Heart left ventricle (tissue), 16 donors: ENCODE measurements around the gene PLBD2. TPM values are rescaled to one million over a fixed set of nuclear protein-coding genes. Genes with fewer than 3 reads are reported as not detected.

Experiments
- ATAC-seq, 4 donors: fragments of 200-7000 bp; cut with Tn5 transposase; one replicate each; pipeline ENCODE4 v1.9.1; 2020 to 2022; ENCODE audit warnings: moderate library complexity in 4 of 4, mild to moderate bottlenecking in 3 of 4, moderate number of reproducible peaks in 1 of 4
- DNase-seq, 5 donors: peaks; one replicate each; pipeline ENCODE4 v3.0.0-alpha.2; 2020
- H3K27ac ChIP-seq, 12 donors: fragments of 200-600 bp; sonication (generic) in 4 of 12; one replicate each; pipeline versions ENCODE4 v1.5.0 to v1.8.0; 2016 to 2022; ENCODE audit warnings: mild to moderate bottlenecking in 2 of 12
- H3K27me3 ChIP-seq, 9 donors: fragments of 200-600 bp; sonication (generic) in 2 of 9; one replicate each; pipeline versions ENCODE4 v1.5.1 to v1.8.0; 2016 to 2022; ENCODE audit warnings: mild to moderate bottlenecking in 3 of 9
- H3K36me3 ChIP-seq, 9 donors: fragments of 200-600 bp; sonication (generic) in 2 of 9; one replicate each; pipeline versions ENCODE4 v1.5.0 to v1.8.0; 2018 to 2022; ENCODE audit warnings: mild to moderate bottlenecking in 2 of 9
- H3K4me1 ChIP-seq, 12 donors: fragments of 200-600 bp; sonication (generic) in 4 of 12; one replicate each; pipeline versions ENCODE4 v1.5.0 to v1.8.0; 2016 to 2022; ENCODE audit warnings: mild to moderate bottlenecking in 3 of 12
- H3K4me3 ChIP-seq, 12 donors: fragments of 200-600 bp; sonication (generic) in 4 of 12; one replicate each; pipeline versions ENCODE4 v1.5.0 to v1.8.0; 2017 to 2022; ENCODE audit warnings: mild to moderate bottlenecking in 9 of 12, moderate library complexity in 4 of 12
- H3K9me3 ChIP-seq, 12 donors: fragments of 200-600 bp; sonication (generic) in 4 of 12; one replicate each; pipeline versions ENCODE4 v1.5.0 to v1.8.0; 2016 to 2022; ENCODE audit warnings: mild to moderate bottlenecking in 1 of 12
- CTCF ChIP-seq, 12 donors: fragments of 200-600 bp; sonication (generic) in 4 of 12; IDR thresholded peaks; one replicate each; pipeline versions ENCODE4 v1.5.0 to v1.8.0; 2018 to 2022; ENCODE audit warnings: antibody characterized with exemption in 12 of 12, mild to moderate bottlenecking in 5 of 12
- POLR2A ChIP-seq, 2 donors: fragments of 450-650 bp; IDR thresholded peaks; one replicate each; pipeline ENCODE4 v1.6.1; 2017; ENCODE audit warnings: antibody characterized with exemption in 2 of 2, mild to moderate bottlenecking in 2 of 2, moderate library complexity in 2 of 2
- WGBS, 4 donors: extraction: QIAGEN DNeasy Blood & Tissue Kit in 2 of 4; methylation state at CpG; one replicate each; pipeline versions ENCODE4 v1.1.5 to v1.1.7; 2013 to 2018; 5-methylcytosine and 5-hydroxymethylcytosine counted together
- intact Hi-C, 10 donors: fragments of 100-400 bp; cut with DNase I; formaldehyde crosslinking; loops; one replicate each; pipeline versions ENCODE4 v1.11.1 to v1.14.2; 2022
- polyA plus RNA-seq, 2 donors: library from polyadenylated mRNA; stranded (reverse); fragments of 200-250 nt; gene quantifications; one replicate each; pipeline ENCODE4 v1.2.3, GENCODE V29; 2013
- total RNA-seq, 9 donors: library from RNA; depleted of rRNA in 2 of 9; stranded (reverse); fragments of >200 nt in 2 of 9; fragmentation: NEBNext Ultra II Directional in 3 of 9; extraction: Animal tissue kit (Norgen Biotek cat#: 25700) in 3 of 9; gene quantifications; one replicate each; pipeline versions ENCODE4 v1.1.0 to v1.2.4, GENCODE V29; 2016 to 2023
- donor health status: ischemic (EF 13 %, LVEDD 7.1; RV severe dilation, severe dysfunction).
- donor health status: healthy with polysubstance abuse.
- donor health status: DM: no; HTN: yes; CAD: no.
- donor health status: DM: no; HTN: no; CAD: no.
- donor health status: ischemic (EF 25% LVEDD 6.9; RV normal size, moderate dysfunction).
- donor health status: ischemic (EF 25% LVEDD 5.7; RV mildly dilated, moderate dysfunction).
- donor health status: healthy.
- donor health status: DM: yes; HTN: yes; CAD: no.
- donor health status: ischemic (EF 35%, LVEDD 5.7; RV mildly dilated, moderate dysfunction).
- donor health status: nonischemic (EF 11% LVEDD 7.7; RV severe dilation, severe dysfunction).
- donor health status: DM: yes; HTN: yes; CAD: no.
- donor health status: PGD.
- donor health status: ischemic (EF 29% LVEDD 5.4; RV normal size, mild dysfunction).
- donor health status: nonischemic (EF 23%, LVEDD 6.1; RV moderate dilation, normal function).

Gene PLBD2
- total and polyA plus RNA-seq, 11 donors, result 15.6 to 66.6 (median 31.8) TPM

DNA sequence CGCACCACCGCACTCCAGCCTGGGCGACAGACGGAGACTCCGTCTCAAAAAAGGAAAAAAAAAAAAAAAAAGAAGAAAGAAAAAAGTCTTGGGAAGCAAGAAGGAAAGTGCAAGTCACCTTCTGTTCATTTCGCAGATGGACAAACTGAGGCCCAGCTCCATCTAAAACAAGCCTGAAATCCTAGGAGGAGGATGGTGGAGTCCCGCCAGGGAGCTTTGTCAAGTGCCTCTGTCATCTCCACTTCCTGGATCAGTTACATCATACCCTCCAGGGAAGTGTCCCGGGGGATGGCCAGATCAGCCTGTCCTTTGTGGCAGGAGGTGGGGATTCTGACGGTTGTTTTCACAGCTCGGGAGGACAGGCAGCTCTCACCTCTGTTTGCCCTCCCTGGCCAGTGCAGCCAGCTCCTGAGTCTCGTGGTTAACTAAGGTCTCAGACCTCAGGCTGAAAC lies 55.1 kb downstream of the PLBD2 start:
- DNase-seq (peak in 1 of 5 donors; percentile 51), ATAC-seq (peak; percentile 43 to 55 (median 50))
- Histone ChIP-seq H3K9me3 (no peaks in the 10 kb centered on the region), H3K27me3 (peaks cover 0 to 5% (median 0%) of the 10 kb centered on the region in 9 donors), H3K4me1 (peaks cover 0 to 25% (median 0%) of the 10 kb centered on the region in 12 donors), H3K27ac (no peak overlapping the region), H3K4me3 (no peak overlapping the region), H3K36me3 (no peaks in the 10 kb centered on the region)
- 53 to 56% (median 55%) methylated on average over 10 to 11 of the region's 11 CpGs for WGBS, 4 donors
- TF ChIP-seq POLR2A (IDR thresholded peaks at IDR 0.05), result no peak
- TF ChIP-seq CTCF (IDR thresholded peaks at IDR 0.05), result no peak
- intact Hi-C loops, result no loop called here

DNA sequence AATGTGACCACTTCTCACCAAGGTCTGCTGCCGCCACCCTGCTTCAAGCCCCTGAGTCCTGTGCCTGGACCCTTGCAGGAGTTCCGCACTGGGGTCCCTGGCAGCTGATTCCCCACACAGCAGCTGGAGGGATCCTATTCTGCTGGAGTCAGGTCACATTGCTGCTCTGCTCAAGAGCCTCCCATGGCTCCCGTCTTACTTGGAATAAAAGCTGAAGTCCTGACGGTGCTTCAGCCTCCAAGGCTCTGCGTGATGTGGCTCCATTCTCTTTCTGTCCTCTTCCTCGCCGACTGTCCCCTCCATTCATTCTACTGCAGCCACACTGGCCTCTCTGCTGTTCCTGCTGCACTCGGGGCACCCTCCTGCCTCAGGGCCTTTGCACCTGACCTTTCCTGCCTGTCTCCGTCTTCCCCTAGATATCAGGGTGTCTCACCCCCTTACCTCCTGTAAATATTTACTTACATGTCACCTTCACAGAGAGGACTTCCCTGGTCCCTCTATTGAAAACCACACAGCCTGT lies 56.2 kb downstream of the PLBD2 start:
- H3K4me1 ChIP-seq, result peaks cover 0 to 31% (median 0%) of the 10 kb centered on the region in 12 donors
- no peak overlapping the region for H3K4me3 ChIP-seq
- DNase-seq, result no peak
- no peak for ATAC-seq
- 83 to 86% (median 84%) methylated on average over 9 of the region's 9 CpGs for WGBS, 4 donors
- peaks cover 0 to 4% (median 0%) of the 10 kb centered on the region in 9 donors for H3K27me3 ChIP-seq
- no peak for TF ChIP-seq POLR2A (IDR thresholded peaks at IDR 0.05)
- TF ChIP-seq CTCF (IDR thresholded peaks at IDR 0.05), result no peak
- no peak overlapping the region for H3K27ac ChIP-seq
- H3K9me3 ChIP-seq, result no peaks in the 10 kb centered on the region
- no peaks in the 10 kb centered on the region for H3K36me3 ChIP-seq
- intact Hi-C loops, result no loop called here

DNA sequence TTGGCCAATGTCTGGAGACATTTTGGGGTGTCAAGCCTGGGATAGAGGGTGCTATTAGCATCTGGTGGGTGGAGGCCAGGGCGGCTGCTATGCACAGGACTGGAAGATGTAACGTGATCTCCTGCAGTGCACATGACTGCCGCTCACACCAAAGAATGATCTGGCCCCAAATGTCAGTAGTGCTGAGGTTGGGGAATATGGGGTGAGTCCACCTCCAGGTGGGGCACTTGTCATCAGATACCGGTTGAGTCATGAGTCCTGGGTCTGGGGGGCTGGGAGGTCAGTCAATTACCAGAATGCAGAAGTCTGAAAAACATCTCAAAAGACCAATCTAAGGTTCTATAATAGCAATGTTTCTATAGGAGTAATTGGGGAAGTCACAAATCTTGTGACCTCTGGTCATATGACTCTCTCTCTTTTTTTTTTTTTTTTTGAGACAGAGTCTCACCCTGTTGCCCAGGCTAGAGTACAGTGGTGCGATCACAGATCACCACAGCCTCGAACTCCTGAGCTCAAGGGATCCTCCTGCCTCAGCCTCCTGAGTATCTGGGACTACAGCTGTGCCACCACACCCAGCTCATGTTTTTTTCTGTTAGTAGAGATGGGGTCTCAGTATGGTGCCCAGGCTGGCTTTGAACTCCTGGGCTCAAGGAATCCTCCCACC lies 57.8 kb downstream of the PLBD2 start:
- Histone ChIP-seq H3K9me3 (no peaks in the 10 kb centered on the region), H3K27me3 (no peaks in the 10 kb centered on the region), H3K4me3 (no peak overlapping the region), H3K4me1 (peaks cover 0 to 32% (median 0%) of the 10 kb centered on the region in 12 donors), H3K27ac (peak overlapping the region in 1 of 12 donors; percentile 90), H3K36me3 (no peaks in the 10 kb centered on the region)
- intact Hi-C loops, result no loop called here
- no peak for DNase-seq
- WGBS, 4 donors, result 49 to 61% (median 52%) methylated on average over 6 of the region's 6 CpGs
- TF ChIP-seq CTCF (IDR thresholded peaks at IDR 0.05) (no peak), POLR2A (IDR thresholded peaks at IDR 0.05) (no peak)
- ATAC-seq, result peak; percentile 18 to 46 (median 34)

DNA sequence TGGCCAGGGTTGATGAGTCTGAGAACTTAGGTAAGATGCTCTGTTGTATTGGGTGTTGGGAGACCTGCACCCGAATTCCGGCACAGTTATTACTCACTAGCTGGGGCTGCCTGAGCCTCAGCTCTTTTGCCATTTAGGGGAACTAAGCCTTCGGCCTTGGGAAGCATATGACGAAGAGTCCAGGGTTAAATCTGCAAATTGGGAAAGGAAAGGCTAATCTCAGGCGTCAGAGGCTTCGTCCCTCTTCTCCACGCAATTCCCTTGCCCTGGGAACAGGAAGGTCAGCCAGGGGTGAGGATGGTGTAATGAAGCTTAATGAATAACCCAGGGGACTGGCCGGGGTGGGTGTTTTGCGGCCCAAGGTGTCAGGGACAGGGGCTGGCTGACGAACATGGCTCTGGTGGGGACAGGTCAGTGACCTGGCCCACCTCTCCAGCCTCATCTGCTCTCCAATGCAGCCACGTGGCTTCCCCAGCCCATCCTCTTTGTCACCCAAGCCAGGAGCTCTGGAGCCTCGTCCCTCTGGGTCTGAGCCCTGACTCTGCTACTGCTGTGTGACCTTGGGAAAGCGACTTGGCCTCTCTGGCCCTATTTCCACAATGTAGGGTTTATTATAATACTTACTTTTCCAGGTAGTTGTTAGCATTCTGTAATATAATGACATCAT lies 60.0 kb downstream of the PLBD2 start:
- no peaks in the 10 kb centered on the region for H3K27me3 ChIP-seq
- WGBS, 4 donors, result 36 to 47% (median 43%) methylated on average over 12 to 13 of the region's 13 CpGs
- no peaks in the 10 kb centered on the region for H3K9me3 ChIP-seq
- H3K27ac ChIP-seq, result peak overlapping the region in 1 of 12 donors; percentile 54
- DNase-seq (no peak), ATAC-seq (no peak)
- TF ChIP-seq POLR2A (IDR thresholded peaks at IDR 0.05), result no peak
- no peak for TF ChIP-seq CTCF (IDR thresholded peaks at IDR 0.05)
- H3K4me1 ChIP-seq, result peaks cover 0 to 49% (median 5%) of the 10 kb centered on the region in 12 donors
- H3K4me3 ChIP-seq, result no peak overlapping the region
- intact Hi-C loops, result no loop called here
- no peaks in the 10 kb centered on the region for H3K36me3 ChIP-seq
